ENCODE results near the gene RBP3. TPM values are rescaled to one million over a fixed set of nuclear protein-coding genes. Genes with fewer than 3 reads are reported as not detected.

Gene RBP3
- total and polyA plus RNA-seq, 2 donors (not counting 3 experiments of a cell fraction or from before 2014, with no cell fraction given) = not detected

- no peak overlapping the region for H3K4me2 ChIP-seq (ENCODE audit: insufficient read depth, low read length)
- no peak overlapping the region for H2AFZ ChIP-seq (ENCODE audit: low read depth, low read length)
- POLR2A ChIA-PET = no interaction called here
- H3K9me3 ChIP-seq (replicated peaks; ENCODE audit: control insufficient read depth, insufficient read depth, low read length) = no peaks in the 10 kb centered on the region
- no peak overlapping the region for H3K9ac ChIP-seq (replicated peaks; ENCODE audit: extremely low read depth, insufficient read depth, low read length)
- no TSS peak for BruUV-seq (replicated peaks)
- no peak for DNase-seq (ENCODE audit: low read depth, low spot score)
- no peaks in the 10 kb centered on the region for H3K79me2 ChIP-seq (ENCODE audit: control insufficient read depth, insufficient read depth, low read length)
- H3K9me1 ChIP-seq (replicated peaks; ENCODE audit: control insufficient read depth, extremely low read depth, insufficient read depth, low read length) = no peaks in the 10 kb centered on the region
- H3K27ac ChIP-seq (ENCODE audit: insufficient read depth, low read depth, low read length) = no peak overlapping the region
- H4K20me1 ChIP-seq (replicated peaks; ENCODE audit: control insufficient read depth, extremely low read depth, insufficient read depth, low read length) = no peaks in the 10 kb centered on the region
- no peak overlapping the region for H3K4me3 ChIP-seq (replicated peaks in 1 of 3; ENCODE audit: insufficient read depth in 1 of 3, low read depth in 1 of 3, low read length in 3 of 3)
- H3K4me1 ChIP-seq (ENCODE audit: control insufficient read depth, extremely low read depth, insufficient read depth, low read length) = no peaks in the 10 kb centered on the region
- intact Hi-C loops (cut with micrococcal nuclease) = loop anchor here (5.0 kb wide), 1 partner anchor 317 kb away; no protein-coding TSS in a partner anchor
- H3K36me3 ChIP-seq (ENCODE audit: control insufficient read depth in 2 of 2, extremely low read depth in 1 of 2, insufficient read depth in 2 of 2, low read length in 2 of 2) = no peaks in the 10 kb centered on the region
- dilution Hi-C loops (cut with MboI; ENCODE audit: extremely low pct_ligation_motif_present, low sequenced_read_pairs) = no loop called here
- no peaks in the 10 kb centered on the region for H3K27me3 ChIP-seq (ENCODE audit: control insufficient read depth in 2 of 2, insufficient read depth in 2 of 2, low read length in 2 of 2)
- CTCF ChIA-PET = no interaction called here
- FAIRE-seq = no peak
- TF ChIP-seq EZH2 (IDR thresholded peaks at IDR 0.05; ENCODE audit: borderline replicate concordance, low read depth, low read length, severe bottlenecking) (no peak), POLR2A (IDR thresholded peaks at IDR 0.05; ENCODE audit: low read depth, low read length) (no peak), MAX (IDR thresholded peaks at IDR 0.05; ENCODE audit: insufficient read depth, insufficient read length) (no peak), FOS (IDR thresholded peaks at IDR 0.05; ENCODE audit: borderline replicate concordance, insufficient read depth, low read length) (no peak), MYC (IDR thresholded peaks at IDR 0.05; ENCODE audit: low read depth, low read length) (no peak), JUN (IDR thresholded peaks at IDR 0.05; ENCODE audit: borderline replicate concordance, insufficient read depth, insufficient read length, low read depth) (no peak), CTCF (IDR thresholded peaks at IDR 0.05; ENCODE audit: extremely low read depth in 1 of 2, insufficient read depth in 1 of 2, low read depth in 1 of 2, low read length in 2 of 2) (peak; percentile 7), GATA2 (IDR thresholded peaks at IDR 0.05; ENCODE audit: insufficient read depth, insufficient read length, low read depth, low read length) (no peak), POLR2AphosphoS5 (IDR thresholded peaks at IDR 0.05; ENCODE audit: insufficient read depth, low read depth, low read length) (no peak)
Measured at GRCh38 chr10:47309408-47310089, 38.6 kb upstream of the RBP3 start.

All from endothelial cell of umbilical vein (primary cell).